Progenitor cell of endocrine pancreas (in vitro differentiated cells): ENCODE results near the gene ARHGDIG. TPM values are rescaled to one million over a fixed set of nuclear protein-coding genes. Genes with fewer than 3 reads are reported as not detected.

Experiments
- DNase-seq: peaks from one replicate; pipeline ENCODE4 v3.0.0; 2021; ENCODE audit warnings: low spot score; ENCODE audit not compliant: unreplicated experiment
- H3K27ac Mint-ChIP-seq: 2 replicates; pipeline ENCODE4 v1.8.0; 2021; ENCODE audit warnings: mild to moderate bottlenecking, moderate library complexity, mixed read lengths
- H3K27me3 Mint-ChIP-seq: 2 replicates; pipeline ENCODE4 v1.8.0; 2021; ENCODE audit warnings: mixed read lengths
- H3K36me3 Mint-ChIP-seq: 2 replicates; pipeline ENCODE4 v1.8.0; 2022; ENCODE audit warnings: mixed read lengths; ENCODE audit not compliant: insufficient read depth
- H3K4me1 Mint-ChIP-seq: 2 replicates; pipeline ENCODE4 v1.8.0; 2021; ENCODE audit warnings: low read depth, mixed read lengths
- H3K4me3 Mint-ChIP-seq: 2 replicates; pipeline ENCODE4 v1.8.0; 2021; ENCODE audit warnings: low read depth, mild to moderate bottlenecking, moderate library complexity, mixed read lengths
- H3K9me3 Mint-ChIP-seq: 2 replicates; pipeline ENCODE4 v1.8.0; 2021; ENCODE audit warnings: low read depth, mixed read lengths
- CTCF ChIP-seq: fragments of 200-600 bp; sonication (generic); IDR thresholded peaks from one replicate; pipeline ENCODE4 v1.5.0; 2021; ENCODE audit warnings: antibody characterized with exemption, mild to moderate bottlenecking; ENCODE audit not compliant: unreplicated experiment
- long read RNA-seq: library from polyadenylated mRNA; unstranded; transcript quantifications from one replicate; pipeline ENCODE4 v2.0.0, GENCODE V29; 2020
- total RNA-seq: library from RNA; stranded (reverse); gene quantifications from 2 replicates; pipeline ENCODE4 v1.2.1, GENCODE V29; 2021

The ARHGDIG gene
- 6.0 and 6.5 TPM in 2 replicates for total RNA-seq
- long read RNA-seq = 0 reads

GRCh38 chr16:280552-280951, at the start of gene ARHGDIG:
TSS of gene ARHGDIG (plus strand) at chr16:280591. CDS start at chr16:280681, 90 bp downstream.
- H3K36me3 Mint-ChIP-seq = peaks cover 5% of the 10 kb centered on the region
- DNase-seq = no peak
- no peak within 1 kb of the TSS for H3K27ac Mint-ChIP-seq
- peaks cover 2% of the 10 kb centered on the region for H3K4me1 Mint-ChIP-seq
- peak within 1 kb of the TSS; percentile 56 for H3K4me3 Mint-ChIP-seq
- no peaks in the 10 kb centered on the region for H3K9me3 Mint-ChIP-seq
- no peak for TF ChIP-seq CTCF
- H3K27me3 Mint-ChIP-seq = peaks cover 26% of the 10 kb centered on the region

GRCh38 chr16:230949-231348, 49.4 kb upstream of the ARHGDIG start:
- Mint-ChIP-seq H3K36me3 (peaks cover 10% of the 10 kb centered on the region), H3K27ac (no peak overlapping the region), H3K4me1 (peaks cover 19% of the 10 kb centered on the region), H3K9me3 (no peaks in the 10 kb centered on the region), H3K4me3 (no peak overlapping the region), H3K27me3 (no peaks in the 10 kb centered on the region)
- no peak for TF ChIP-seq CTCF
- no peak for DNase-seq

GRCh38 chr16:234468-235305, 45.7 kb upstream of the ARHGDIG start, which contains the start of gene FAM234A:
TSS of gene FAM234A (plus strand) at chr16:234821. CDS start at chr16:254414, 19,593 bp downstream.
- H3K36me3 Mint-ChIP-seq = peaks cover 2% of the 10 kb centered on the region
- peak; percentile 60 for TF ChIP-seq CTCF
- H3K27ac Mint-ChIP-seq = peak within 1 kb of the TSS; percentile 98
- H3K9me3 Mint-ChIP-seq = no peaks in the 10 kb centered on the region
- H3K4me3 Mint-ChIP-seq = peak within 1 kb of the TSS; percentile 95
- peaks cover 6% of the 10 kb centered on the region for H3K4me1 Mint-ChIP-seq
- peak; percentile 94 for DNase-seq
- no peaks in the 10 kb centered on the region for H3K27me3 Mint-ChIP-seq

GRCh38 chr16:239948-240277, 40.5 kb upstream of the ARHGDIG start:
- Mint-ChIP-seq H3K27me3 (no peaks in the 10 kb centered on the region), H3K9me3 (no peaks in the 10 kb centered on the region), H3K36me3 (peaks cover 2% of the 10 kb centered on the region), H3K4me1 (peaks cover 8% of the 10 kb centered on the region), H3K4me3 (no peak overlapping the region), H3K27ac (peak overlapping the region; percentile 11)
- no peak for TF ChIP-seq CTCF
- no peak for DNase-seq

GRCh38 chr16:240559-240958, 39.8 kb upstream of the ARHGDIG start:
- no peak for TF ChIP-seq CTCF
- Mint-ChIP-seq H3K4me3 (no peak overlapping the region), H3K27me3 (no peaks in the 10 kb centered on the region), H3K9me3 (no peaks in the 10 kb centered on the region), H3K4me1 (peaks cover 6% of the 10 kb centered on the region), H3K36me3 (peaks cover 2% of the 10 kb centered on the region), H3K27ac (peak overlapping the region; percentile 77)
- DNase-seq = no peak
